HepG2 (cell line): ENCODE measurements around the gene ETV6.

Source experiments
- NCOA2 ChIP-seq: sonication (generic); formaldehyde crosslinking; IDR thresholded peaks from 2 replicates; pipeline ENCODE4 v1.8.0; 2022; ENCODE audit warnings: inconsistent platforms
- NR2F1 ChIP-seq, 2 experiments: fragments of 450-650 bp in 1 of 2; formaldehyde crosslinking in 1 of 2; IDR thresholded peaks; 2 replicates each; pipeline versions ENCODE4 v1.5.0 to v1.6.1; 2016 to 2020; ENCODE audit warnings: mild to moderate bottlenecking in 1 of 2, missing compliant biosample characterization in 1 of 2, missing genetic modification reagents in 1 of 2, moderate library complexity in 1 of 2
- POLR2A ChIP-seq, 2 experiments: IDR thresholded peaks; 2 replicates each; pipeline ENCODE4 v1.6.1; 2011; ENCODE audit warnings: low read depth in 2 of 2, low read length in 2 of 2, mild to moderate bottlenecking in 1 of 2, moderate library complexity in 1 of 2; ENCODE audit not compliant: insufficient read depth in 1 of 2
- PTBP1 ChIP-seq: fragments of 200-400 bp; formaldehyde crosslinking; IDR thresholded peaks from 2 replicates; pipeline ENCODE4 v1.6.1; 2018; ENCODE audit warnings: low read length, low read depth; ENCODE audit not compliant: poor library complexity, severe bottlenecking
- SMARCC2 ChIP-seq: fragments of 450-650 bp; IDR thresholded peaks from 2 replicates; pipeline ENCODE4 v1.6.1; 2017; ENCODE audit warnings: antibody characterized with exemption, mild to moderate bottlenecking
- ZNF33A ChIP-seq: sonication (generic); formaldehyde crosslinking; IDR thresholded peaks from 2 replicates; pipeline ENCODE4 v1.5.1; 2020; ENCODE audit warnings: missing genetic modification reagents, mild to moderate bottlenecking, moderate library complexity, borderline replicate concordance
- ZNF839 ChIP-seq: sonication (generic); formaldehyde crosslinking; IDR thresholded peaks from 2 replicates; pipeline ENCODE4 v1.4.0; 2020; ENCODE audit warnings: missing genetic modification reagents, mild to moderate bottlenecking, borderline replicate concordance
- TF ChIP-seq, protein P1 (sequence below): sonication (generic); formaldehyde crosslinking; IDR thresholded peaks from 2 replicates; pipeline ENCODE4 v1.4.0; 2020; ENCODE audit warnings: missing genetic modification reagents
- TF ChIP-seq, protein P2 (sequence below): sonication (generic); formaldehyde crosslinking; IDR thresholded peaks from 2 replicates; pipeline ENCODE4 v1.5.0; 2020; ENCODE audit warnings: mild to moderate bottlenecking, missing genetic modification reagents, moderate library complexity
- TF ChIP-seq, protein P3 (sequence below): sonication (generic); formaldehyde crosslinking; IDR thresholded peaks from 2 replicates; pipeline ENCODE4 v1.4.0; 2020; ENCODE audit warnings: mild to moderate bottlenecking, missing genetic modification reagents, borderline replicate concordance
- TF ChIP-seq, protein P4 (sequence below): sonication (generic); formaldehyde crosslinking; IDR thresholded peaks from 2 replicates; pipeline ENCODE4 v1.4.0; 2020; ENCODE audit warnings: missing genetic modification reagents

DNA sequence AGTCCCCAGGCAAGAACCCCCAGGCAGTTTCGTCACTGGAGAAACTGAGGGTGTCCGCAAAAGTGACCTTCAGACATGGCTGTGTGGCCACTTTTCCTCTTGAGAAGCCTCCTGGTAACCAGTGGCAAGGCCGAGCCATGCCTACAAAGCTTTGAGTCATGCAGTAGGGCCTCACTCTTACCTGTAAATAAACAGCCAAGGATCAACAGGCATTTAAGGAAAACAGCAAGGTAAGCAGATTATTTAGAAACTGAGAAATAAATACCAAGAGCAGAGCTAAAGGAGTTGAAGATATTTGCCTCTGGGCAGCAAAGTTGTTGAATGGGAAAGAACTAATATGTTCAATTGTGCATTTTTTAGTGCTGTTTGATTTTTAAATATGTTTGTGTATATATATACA, 280.2 kb downstream of the ETV6 start:
- TF ChIP-seq NR2F1 (CRISPR knock-in tag; IDR thresholded peaks at IDR 0.05) (no peak), ZNF839 (no peak), POLR2A (IDR thresholded peaks at IDR 0.05; ENCODE audit: insufficient read depth in 1 of 2, low read depth in 2 of 2, low read length in 2 of 2) (no peak), SMARCC2 (no peak), ZNF33A (CRISPR knock-in tag) (no peak), NCOA2 (CRISPR knock-in tag) (no peak), PTBP1 (no peak)
- TF ChIP-seq, protein P1, sequence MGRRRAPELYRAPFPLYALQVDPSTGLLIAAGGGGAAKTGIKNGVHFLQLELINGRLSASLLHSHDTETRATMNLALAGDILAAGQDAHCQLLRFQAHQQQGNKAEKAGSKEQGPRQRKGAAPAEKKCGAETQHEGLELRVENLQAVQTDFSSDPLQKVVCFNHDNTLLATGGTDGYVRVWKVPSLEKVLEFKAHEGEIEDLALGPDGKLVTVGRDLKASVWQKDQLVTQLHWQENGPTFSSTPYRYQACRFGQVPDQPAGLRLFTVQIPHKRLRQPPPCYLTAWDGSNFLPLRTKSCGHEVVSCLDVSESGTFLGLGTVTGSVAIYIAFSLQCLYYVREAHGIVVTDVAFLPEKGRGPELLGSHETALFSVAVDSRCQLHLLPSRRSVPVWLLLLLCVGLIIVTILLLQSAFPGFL (CRISPR knock-in tag) = no peak
- TF ChIP-seq, protein P2, sequence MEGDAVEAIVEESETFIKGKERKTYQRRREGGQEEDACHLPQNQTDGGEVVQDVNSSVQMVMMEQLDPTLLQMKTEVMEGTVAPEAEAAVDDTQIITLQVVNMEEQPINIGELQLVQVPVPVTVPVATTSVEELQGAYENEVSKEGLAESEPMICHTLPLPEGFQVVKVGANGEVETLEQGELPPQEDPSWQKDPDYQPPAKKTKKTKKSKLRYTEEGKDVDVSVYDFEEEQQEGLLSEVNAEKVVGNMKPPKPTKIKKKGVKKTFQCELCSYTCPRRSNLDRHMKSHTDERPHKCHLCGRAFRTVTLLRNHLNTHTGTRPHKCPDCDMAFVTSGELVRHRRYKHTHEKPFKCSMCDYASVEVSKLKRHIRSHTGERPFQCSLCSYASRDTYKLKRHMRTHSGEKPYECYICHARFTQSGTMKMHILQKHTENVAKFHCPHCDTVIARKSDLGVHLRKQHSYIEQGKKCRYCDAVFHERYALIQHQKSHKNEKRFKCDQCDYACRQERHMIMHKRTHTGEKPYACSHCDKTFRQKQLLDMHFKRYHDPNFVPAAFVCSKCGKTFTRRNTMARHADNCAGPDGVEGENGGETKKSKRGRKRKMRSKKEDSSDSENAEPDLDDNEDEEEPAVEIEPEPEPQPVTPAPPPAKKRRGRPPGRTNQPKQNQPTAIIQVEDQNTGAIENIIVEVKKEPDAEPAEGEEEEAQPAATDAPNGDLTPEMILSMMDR (CRISPR knock-in tag) = no peak
- TF ChIP-seq, protein P3, sequence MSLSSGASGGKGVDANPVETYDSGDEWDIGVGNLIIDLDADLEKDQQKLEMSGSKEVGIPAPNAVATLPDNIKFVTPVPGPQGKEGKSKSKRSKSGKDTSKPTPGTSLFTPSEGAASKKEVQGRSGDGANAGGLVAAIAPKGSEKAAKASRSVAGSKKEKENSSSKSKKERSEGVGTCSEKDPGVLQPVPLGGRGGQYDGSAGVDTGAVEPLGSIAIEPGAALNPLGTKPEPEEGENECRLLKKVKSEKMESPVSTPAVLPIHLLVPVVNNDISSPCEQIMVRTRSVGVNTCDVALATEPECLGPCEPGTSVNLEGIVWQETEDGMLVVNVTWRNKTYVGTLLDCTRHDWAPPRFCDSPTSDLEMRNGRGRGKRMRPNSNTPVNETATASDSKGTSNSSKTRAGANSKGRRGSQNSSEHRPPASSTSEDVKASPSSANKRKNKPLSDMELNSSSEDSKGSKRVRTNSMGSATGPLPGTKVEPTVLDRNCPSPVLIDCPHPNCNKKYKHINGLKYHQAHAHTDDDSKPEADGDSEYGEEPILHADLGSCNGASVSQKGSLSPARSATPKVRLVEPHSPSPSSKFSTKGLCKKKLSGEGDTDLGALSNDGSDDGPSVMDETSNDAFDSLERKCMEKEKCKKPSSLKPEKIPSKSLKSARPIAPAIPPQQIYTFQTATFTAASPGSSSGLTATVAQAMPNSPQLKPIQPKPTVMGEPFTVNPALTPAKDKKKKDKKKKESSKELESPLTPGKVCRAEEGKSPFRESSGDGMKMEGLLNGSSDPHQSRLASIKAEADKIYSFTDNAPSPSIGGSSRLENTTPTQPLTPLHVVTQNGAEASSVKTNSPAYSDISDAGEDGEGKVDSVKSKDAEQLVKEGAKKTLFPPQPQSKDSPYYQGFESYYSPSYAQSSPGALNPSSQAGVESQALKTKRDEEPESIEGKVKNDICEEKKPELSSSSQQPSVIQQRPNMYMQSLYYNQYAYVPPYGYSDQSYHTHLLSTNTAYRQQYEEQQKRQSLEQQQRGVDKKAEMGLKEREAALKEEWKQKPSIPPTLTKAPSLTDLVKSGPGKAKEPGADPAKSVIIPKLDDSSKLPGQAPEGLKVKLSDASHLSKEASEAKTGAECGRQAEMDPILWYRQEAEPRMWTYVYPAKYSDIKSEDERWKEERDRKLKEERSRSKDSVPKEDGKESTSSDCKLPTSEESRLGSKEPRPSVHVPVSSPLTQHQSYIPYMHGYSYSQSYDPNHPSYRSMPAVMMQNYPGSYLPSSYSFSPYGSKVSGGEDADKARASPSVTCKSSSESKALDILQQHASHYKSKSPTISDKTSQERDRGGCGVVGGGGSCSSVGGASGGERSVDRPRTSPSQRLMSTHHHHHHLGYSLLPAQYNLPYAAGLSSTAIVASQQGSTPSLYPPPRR = no peak
- TF ChIP-seq, protein P4, sequence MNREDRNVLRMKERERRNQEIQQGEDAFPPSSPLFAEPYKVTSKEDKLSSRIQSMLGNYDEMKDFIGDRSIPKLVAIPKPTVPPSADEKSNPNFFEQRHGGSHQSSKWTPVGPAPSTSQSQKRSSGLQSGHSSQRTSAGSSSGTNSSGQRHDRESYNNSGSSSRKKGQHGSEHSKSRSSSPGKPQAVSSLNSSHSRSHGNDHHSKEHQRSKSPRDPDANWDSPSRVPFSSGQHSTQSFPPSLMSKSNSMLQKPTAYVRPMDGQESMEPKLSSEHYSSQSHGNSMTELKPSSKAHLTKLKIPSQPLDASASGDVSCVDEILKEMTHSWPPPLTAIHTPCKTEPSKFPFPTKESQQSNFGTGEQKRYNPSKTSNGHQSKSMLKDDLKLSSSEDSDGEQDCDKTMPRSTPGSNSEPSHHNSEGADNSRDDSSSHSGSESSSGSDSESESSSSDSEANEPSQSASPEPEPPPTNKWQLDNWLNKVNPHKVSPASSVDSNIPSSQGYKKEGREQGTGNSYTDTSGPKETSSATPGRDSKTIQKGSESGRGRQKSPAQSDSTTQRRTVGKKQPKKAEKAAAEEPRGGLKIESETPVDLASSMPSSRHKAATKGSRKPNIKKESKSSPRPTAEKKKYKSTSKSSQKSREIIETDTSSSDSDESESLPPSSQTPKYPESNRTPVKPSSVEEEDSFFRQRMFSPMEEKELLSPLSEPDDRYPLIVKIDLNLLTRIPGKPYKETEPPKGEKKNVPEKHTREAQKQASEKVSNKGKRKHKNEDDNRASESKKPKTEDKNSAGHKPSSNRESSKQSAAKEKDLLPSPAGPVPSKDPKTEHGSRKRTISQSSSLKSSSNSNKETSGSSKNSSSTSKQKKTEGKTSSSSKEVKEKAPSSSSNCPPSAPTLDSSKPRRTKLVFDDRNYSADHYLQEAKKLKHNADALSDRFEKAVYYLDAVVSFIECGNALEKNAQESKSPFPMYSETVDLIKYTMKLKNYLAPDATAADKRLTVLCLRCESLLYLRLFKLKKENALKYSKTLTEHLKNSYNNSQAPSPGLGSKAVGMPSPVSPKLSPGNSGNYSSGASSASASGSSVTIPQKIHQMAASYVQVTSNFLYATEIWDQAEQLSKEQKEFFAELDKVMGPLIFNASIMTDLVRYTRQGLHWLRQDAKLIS (CRISPR knock-in tag) = no peak
